SK-N-SH treated with all-trans-retinoic acid at 6 μM for 48 hours (cell line): Measurements from ENCODE around the gene SENP1.

ENCODE experiments used
- ATAC-seq: fragments of 200-7000 bp; cut with Tn5 transposase; 3 replicates; pipeline ENCODE4 v1.9.1; 2020; ENCODE audit warnings: mild to moderate bottlenecking, moderate library complexity
- ARNTL ChIP-seq: fragments of 450-650 bp; formaldehyde crosslinking; IDR thresholded peaks from 2 replicates; pipeline ENCODE4 v1.5.0; 2020; ENCODE audit warnings: low read depth, mild to moderate bottlenecking, moderate library complexity, borderline replicate concordance
- BACH2 ChIP-seq: fragments of 250-450 bp; sonication (Bioruptor Pico); IDR thresholded peaks from 2 replicates; pipeline ENCODE4 v1.9.0; 2021; ENCODE audit warnings: mild to moderate bottlenecking, borderline replicate concordance
- CREB5 ChIP-seq: fragments of 250-450 bp; sonication (Bioruptor Pico); IDR thresholded peaks from 2 replicates; pipeline ENCODE4 v1.5.1; 2020; ENCODE audit warnings: low read depth, mild to moderate bottlenecking, moderate library complexity
- CSDC2 ChIP-seq: fragments of 250-450 bp; sonication (Bioruptor Pico); IDR thresholded peaks from 2 replicates; pipeline ENCODE4 v1.5.0; 2020; ENCODE audit warnings: mild to moderate bottlenecking, moderate library complexity
- CSRNP3 ChIP-seq: fragments of 250-450 bp; sonication (Bioruptor Pico); IDR thresholded peaks from 2 replicates; pipeline ENCODE4 v1.5.1; 2021; ENCODE audit warnings: mild to moderate bottlenecking, moderate library complexity
- ESRRG ChIP-seq: fragments of 250-450 bp; sonication (Bioruptor Pico); IDR thresholded peaks from 2 replicates; pipeline ENCODE4 v1.6.1; 2021; ENCODE audit warnings: mild to moderate bottlenecking
- GLIS3 ChIP-seq: fragments of 250-450 bp; sonication (Bioruptor Pico); IDR thresholded peaks from 2 replicates; pipeline ENCODE4 v1.5.0; 2020; ENCODE audit warnings: mild to moderate bottlenecking, moderate library complexity
- ISL1 ChIP-seq: fragments of 250-450 bp; sonication (Bioruptor Pico); IDR thresholded peaks from 2 replicates; pipeline ENCODE4 v2.1.2; 2022; ENCODE audit warnings: mild to moderate bottlenecking, moderate library complexity
- OSR1 ChIP-seq: fragments of 250-450 bp; sonication (Bioruptor Pico); IDR thresholded peaks from 2 replicates; pipeline ENCODE4 v1.8.0; 2022; ENCODE audit warnings: moderate library complexity, mild to moderate bottlenecking, inconsistent platforms
- PATZ1 ChIP-seq: fragments of 250-450 bp; sonication (Bioruptor Pico); IDR thresholded peaks from 2 replicates; pipeline ENCODE4 v1.8.0; 2020; ENCODE audit warnings: mild to moderate bottlenecking, moderate library complexity, borderline replicate concordance
- POU6F1 ChIP-seq: fragments of 250-450 bp; sonication (Bioruptor Pico); IDR thresholded peaks from 2 replicates; pipeline ENCODE4 v1.8.0; 2021; ENCODE audit warnings: low read depth, mild to moderate bottlenecking, moderate library complexity, borderline replicate concordance
- PPARA ChIP-seq: fragments of 250-450 bp; sonication (Bioruptor Pico); IDR thresholded peaks from 2 replicates; pipeline ENCODE4 v1.5.0; 2020; ENCODE audit warnings: mild to moderate bottlenecking, borderline replicate concordance
- RARB ChIP-seq: fragments of 250-450 bp; sonication (Bioruptor Pico); IDR thresholded peaks from 2 replicates; pipeline ENCODE4 v1.8.0; 2021; ENCODE audit warnings: mild to moderate bottlenecking, moderate library complexity
- SNAI2 ChIP-seq: fragments of 250-450 bp; sonication (Bioruptor Pico); IDR thresholded peaks from 2 replicates; pipeline ENCODE4 v1.5.0; 2020; ENCODE audit warnings: mild to moderate bottlenecking, moderate library complexity
- TOX ChIP-seq: fragments of 250-450 bp; sonication (Bioruptor Pico); IDR thresholded peaks from 2 replicates; pipeline ENCODE4 v1.8.0; 2021; ENCODE audit warnings: mild to moderate bottlenecking, moderate library complexity, borderline replicate concordance
- ZC3H10 ChIP-seq: fragments of 250-450 bp; sonication (Bioruptor Pico); IDR thresholded peaks from 2 replicates; pipeline ENCODE4 v1.5.1; 2021; ENCODE audit warnings: mild to moderate bottlenecking, moderate library complexity
- ZFP3 ChIP-seq: fragments of 250-450 bp; sonication (Bioruptor Pico); IDR thresholded peaks from 2 replicates; pipeline ENCODE4 v1.5.0; 2020; ENCODE audit warnings: mild to moderate bottlenecking, moderate library complexity
- ZFP30 ChIP-seq: fragments of 450-650 bp; formaldehyde crosslinking; IDR thresholded peaks from 2 replicates; pipeline ENCODE4 v1.5.0; 2022; ENCODE audit warnings: mild to moderate bottlenecking, moderate library complexity
- ZNF565 ChIP-seq: fragments of 450-650 bp; formaldehyde crosslinking; conservative IDR thresholded peaks from 2 replicates; pipeline ENCODE4 v1.5.0; 2020; ENCODE audit warnings: low read depth, mild to moderate bottlenecking, moderate library complexity
- ZNF70 ChIP-seq: fragments of 450-650 bp; formaldehyde crosslinking; IDR thresholded peaks from 2 replicates; pipeline ENCODE4 v1.5.0; 2020; ENCODE audit warnings: mild to moderate bottlenecking, moderate library complexity

The SENP1 gene

GRCh38 chr12:48063530-48063929, 42.3 kb downstream of the SENP1 start:
- no peak for TF ChIP-seq ZFP30 (CRISPR knock-in tag)
- no peak for TF ChIP-seq RARB (CRISPR knock-in tag)
- TF ChIP-seq PPARA (CRISPR knock-in tag), result no peak
- TF ChIP-seq TOX (CRISPR knock-in tag), result no peak
- TF ChIP-seq CSRNP3 (CRISPR knock-in tag), result no peak
- TF ChIP-seq ISL1 (CRISPR knock-in tag), result no peak
- TF ChIP-seq CREB5 (CRISPR knock-in tag), result no peak
- TF ChIP-seq ZFP3, result no peak
- TF ChIP-seq ESRRG (CRISPR knock-in tag), result no peak
- no peak for TF ChIP-seq GLIS3
- TF ChIP-seq CSDC2 (CRISPR knock-in tag), result no peak
- TF ChIP-seq ZNF565 (CRISPR knock-in tag), result no peak
- no peak for TF ChIP-seq ZC3H10
- no peak for TF ChIP-seq PATZ1
- TF ChIP-seq OSR1 (CRISPR knock-in tag), result no peak
- TF ChIP-seq ARNTL (CRISPR knock-in tag), result no peak
- no peak for TF ChIP-seq POU6F1 (CRISPR knock-in tag)
- no peak for TF ChIP-seq SNAI2
- no peak for TF ChIP-seq BACH2 (CRISPR knock-in tag)
- no peak for ATAC-seq

GRCh38 chr12:48061938-48062719, 43.8 kb downstream of the SENP1 start:
- no peak for ATAC-seq
- no peak for TF ChIP-seq GLIS3
- no peak for TF ChIP-seq ARNTL (CRISPR knock-in tag)
- TF ChIP-seq ZFP3, result no peak
- TF ChIP-seq ZFP30 (CRISPR knock-in tag), result no peak
- TF ChIP-seq ESRRG (CRISPR knock-in tag), result no peak
- no peak for TF ChIP-seq CSRNP3 (CRISPR knock-in tag)
- TF ChIP-seq PPARA (CRISPR knock-in tag), result no peak
- no peak for TF ChIP-seq ZNF565 (CRISPR knock-in tag)
- TF ChIP-seq RARB (CRISPR knock-in tag), result no peak
- TF ChIP-seq, all 23 proteins: peak for 0

GRCh38 chr12:48060474-48060873, 45.4 kb downstream of the SENP1 start:
- TF ChIP-seq CSRNP3 (CRISPR knock-in tag), result no peak
- no peak for TF ChIP-seq PATZ1
- no peak for TF ChIP-seq ZC3H10
- TF ChIP-seq ZNF70, result no peak
- no peak for TF ChIP-seq SNAI2
- ATAC-seq, result no peak
